ENCODE results near the gene TSSK2.

TSSK2 gene

GRCh38 chr22:19122752-19123492 is 8.2 kb upstream of the TSSK2 start:
- Histone ChIP-seq H3K4me2 (peak overlapping the region; percentile 88), H3K27me3 (no peaks in the 10 kb centered on the region), H3K36me3 (peaks cover 21% of the 10 kb centered on the region), H4K20me1 (peaks cover 39% of the 10 kb centered on the region), H3K9ac (peak overlapping the region; percentile 45; the same call in 1 of the 2 replicates), H3K9me3 (no peaks in the 10 kb centered on the region), H3K4me3 (peak overlapping the region; percentile 91), H3K27ac (no peak overlapping the region), H3K4me1 (peaks cover 46% of the 10 kb centered on the region)
- no peak for TF ChIP-seq Cebpa-rat (IDR thresholded peaks at IDR 0.05)

DNA sequence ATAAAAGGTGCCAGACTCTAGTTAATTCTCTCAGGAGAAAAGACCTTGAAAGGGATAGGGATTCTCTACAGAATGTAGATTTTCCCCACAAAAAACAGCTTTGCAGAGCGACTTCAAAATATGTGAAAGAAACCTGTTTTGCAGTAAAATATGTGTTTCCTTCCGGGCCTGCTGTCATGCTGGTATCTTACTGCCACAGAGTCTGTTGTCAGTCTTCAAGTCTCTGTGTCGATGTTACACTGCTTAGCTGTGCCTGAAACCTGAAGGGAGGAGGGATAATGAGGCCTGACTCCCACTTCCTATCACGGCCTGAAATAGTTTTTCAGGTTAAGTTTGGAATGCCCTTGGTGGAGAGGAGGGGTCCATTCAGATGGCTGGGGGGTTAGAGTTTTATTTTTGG is 7.2 kb upstream of the TSSK2 start:
- peaks cover 11% of the 10 kb centered on the region for H3K36me3 ChIP-seq
- no peak overlapping the region for H3K9ac ChIP-seq
- H4K20me1 ChIP-seq: peaks cover 29% of the 10 kb centered on the region
- H3K4me2 ChIP-seq: no peak overlapping the region
- H3K27me3 ChIP-seq: no peaks in the 10 kb centered on the region
- H3K9me3 ChIP-seq: no peaks in the 10 kb centered on the region
- no peak overlapping the region for H3K27ac ChIP-seq
- no peak overlapping the region for H3K4me3 ChIP-seq
- peaks cover 36% of the 10 kb centered on the region for H3K4me1 ChIP-seq
- no peak for TF ChIP-seq Cebpa-rat (IDR thresholded peaks at IDR 0.05)

DNA sequence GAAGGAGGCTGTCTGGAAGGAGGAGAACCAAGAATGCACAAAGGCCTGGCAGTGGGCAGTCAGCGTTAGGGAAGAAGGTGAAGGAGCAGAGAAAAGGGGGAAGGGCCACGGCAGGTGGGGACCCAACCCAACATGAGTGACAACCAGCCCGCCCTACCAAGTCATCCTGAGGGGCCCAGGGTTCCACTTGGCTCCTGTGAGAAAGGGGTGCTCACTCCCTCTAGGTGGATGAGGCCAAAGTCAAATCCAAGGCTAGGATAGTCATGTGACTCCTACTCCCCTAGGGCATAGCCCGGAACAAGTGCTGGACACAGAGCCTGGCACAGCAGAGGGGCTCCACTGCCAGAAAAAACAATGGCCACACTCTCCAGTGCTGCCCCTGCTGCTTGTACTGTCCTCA is 6.7 kb upstream of the TSSK2 start:
- no peak for TF ChIP-seq Cebpa-rat (IDR thresholded peaks at IDR 0.05)
- Histone ChIP-seq H3K4me2 (no peak overlapping the region), H4K20me1 (peaks cover 25% of the 10 kb centered on the region), H3K36me3 (peaks cover 7% of the 10 kb centered on the region; the same call in 1 of the 2 replicates), H3K9ac (no peak overlapping the region), H3K9me3 (no peaks in the 10 kb centered on the region), H3K4me1 (peaks cover 32% of the 10 kb centered on the region), H3K27ac (no peak overlapping the region), H3K4me3 (no peak overlapping the region), H3K27me3 (no peaks in the 10 kb centered on the region)

DNA sequence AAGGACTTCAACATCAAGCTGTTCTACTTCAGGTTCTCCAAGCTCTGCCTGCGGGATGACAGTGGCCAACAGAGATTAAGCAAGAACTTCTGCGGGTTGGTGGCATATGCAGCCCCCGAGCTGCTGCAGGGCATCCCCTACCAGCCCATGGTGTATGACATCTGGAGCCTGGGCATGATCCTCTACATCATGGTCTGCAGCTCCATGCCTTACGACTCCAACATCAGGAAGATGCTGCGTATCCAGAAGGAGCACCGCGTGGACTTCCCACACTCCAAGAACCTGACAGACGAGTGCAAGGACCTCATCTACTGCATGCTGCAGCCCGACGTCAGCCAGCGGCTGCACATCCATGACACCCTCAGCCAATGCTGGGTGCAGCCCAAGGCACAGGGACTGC is 6.1 kb upstream of the TSSK2 start:
- peaks cover 6% of the 10 kb centered on the region; the same call in 1 of the 2 replicates for H3K36me3 ChIP-seq
- H3K4me1 ChIP-seq: peaks cover 25% of the 10 kb centered on the region
- no peak overlapping the region for H3K27ac ChIP-seq
- TF ChIP-seq Cebpa-rat (IDR thresholded peaks at IDR 0.05): no peak
- H3K9ac ChIP-seq: no peak overlapping the region
- H3K9me3 ChIP-seq: no peaks in the 10 kb centered on the region
- H4K20me1 ChIP-seq: peaks cover 19% of the 10 kb centered on the region
- H3K27me3 ChIP-seq: no peaks in the 10 kb centered on the region
- H3K4me3 ChIP-seq: no peak overlapping the region
- no peak overlapping the region for H3K4me2 ChIP-seq

GRCh38 chr22:19125474-19126308 is 5.4 kb upstream of the TSSK2 start:
- no peaks in the 10 kb centered on the region for H3K9me3 ChIP-seq
- peaks cover 2% of the 10 kb centered on the region; the same call in 1 of the 2 replicates for H3K36me3 ChIP-seq
- H3K4me3 ChIP-seq: no peak overlapping the region
- H3K9ac ChIP-seq: no peak overlapping the region
- H4K20me1 ChIP-seq: peaks cover 12% of the 10 kb centered on the region
- no peak overlapping the region for H3K27ac ChIP-seq
- TF ChIP-seq Cebpa-rat (IDR thresholded peaks at IDR 0.05): no peak
- no peak overlapping the region for H3K4me2 ChIP-seq
- peaks cover 18% of the 10 kb centered on the region for H3K4me1 ChIP-seq
- H3K27me3 ChIP-seq: no peaks in the 10 kb centered on the region

GRCh38 chr22:19126309-19127273 is 4.5 kb upstream of the TSSK2 start:
- H3K9ac ChIP-seq: no peak overlapping the region
- H3K27me3 ChIP-seq: no peaks in the 10 kb centered on the region
- no peak overlapping the region for H3K4me2 ChIP-seq
- no peak overlapping the region for H3K27ac ChIP-seq
- H3K4me1 ChIP-seq: peaks cover 12% of the 10 kb centered on the region
- H3K36me3 ChIP-seq: peaks cover 11% of the 10 kb centered on the region
- no peak for TF ChIP-seq Cebpa-rat (IDR thresholded peaks at IDR 0.05)
- no peaks in the 10 kb centered on the region for H3K9me3 ChIP-seq
- H4K20me1 ChIP-seq: peaks cover 8% of the 10 kb centered on the region
- no peak overlapping the region for H3K4me3 ChIP-seq

- H4K20me1 ChIP-seq: 0 out of 2 replicates have a peak, but pooled peaks cover 6% of the 10 kb centered on the region
- H3K9me3 ChIP-seq: no peaks in the 10 kb centered on the region
- TF ChIP-seq Cebpa-rat (IDR thresholded peaks at IDR 0.05): no peak
- H3K4me2 ChIP-seq: no peak overlapping the region
- peaks cover 20% of the 10 kb centered on the region for H3K36me3 ChIP-seq
- no peak overlapping the region for H3K9ac ChIP-seq
- no peaks in the 10 kb centered on the region for H3K27me3 ChIP-seq
- no peak overlapping the region for H3K27ac ChIP-seq
- no peak overlapping the region for H3K4me3 ChIP-seq
- H3K4me1 ChIP-seq: peaks cover 12% of the 10 kb centered on the region
These were observed 3.6 kb upstream of the TSSK2 start for GRCh38 chr22:19127329-19128008.

- Histone ChIP-seq H3K4me3 (no peak overlapping the region), H3K27ac (no peak overlapping the region), H3K27me3 (no peaks in the 10 kb centered on the region), H3K9me3 (no peaks in the 10 kb centered on the region), H3K4me2 (no peak overlapping the region), H3K9ac (no peak overlapping the region), H3K4me1 (peaks cover 8% of the 10 kb centered on the region), H4K20me1 (0 out of 2 replicates have a peak, but pooled peaks cover 11% of the 10 kb centered on the region), H3K36me3 (peaks cover 25% of the 10 kb centered on the region)
- no peak for TF ChIP-seq Cebpa-rat (IDR thresholded peaks at IDR 0.05)
These were observed 3.1 kb upstream of the TSSK2 start for GRCh38 chr22:19128009-19128401.

All from BLaER1 (cell line).